ENCODE data around the gene BPIFB2.

- TF ChIP-seq CTCF (IDR thresholded peaks at IDR 0.05; ENCODE audit: insufficient read depth, low read depth, low read length): no peak
- no peak for TF ChIP-seq EZH2 (IDR thresholded peaks at IDR 0.05; ENCODE audit: insufficient read depth, low read length)
These were observed 18.7 kb downstream of the BPIFB2 start for GRCh38 chr20:33026072-33026778.

Data from astrocyte (in vitro differentiated cells and primary cell).